ENCODE data around the gene USF3. TPM values are rescaled to one million over a fixed set of nuclear protein-coding genes. Genes with fewer than 3 reads are reported as not detected.
"Not testable (repeated sequence)": the region's sequence is repeated elsewhere in the genome, so short reads cannot be mapped to it uniquely, and the experiment has no call there.

Gene USF3
- polyA plus RNA-seq, 1 donor = 26.5 TPM

DNA sequence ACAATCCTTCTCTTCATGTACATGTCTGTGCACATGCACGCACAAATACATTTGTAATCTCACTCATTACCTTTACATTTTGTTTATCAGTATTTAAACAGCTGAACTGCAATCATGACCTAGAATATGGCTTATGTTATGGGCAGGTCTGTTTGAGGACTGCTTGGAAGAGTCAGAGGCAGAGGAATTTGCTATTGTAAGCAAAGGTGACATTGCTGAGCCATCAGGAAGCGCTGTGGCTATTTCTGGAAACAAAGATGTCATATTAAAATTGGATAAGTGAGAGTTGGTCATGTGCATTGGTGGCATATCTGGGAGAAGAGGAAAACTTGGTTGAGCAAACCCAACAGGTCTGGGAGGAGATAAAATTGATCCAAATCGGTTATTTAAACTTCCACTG is 41.6 kb downstream of the USF3 start:
- no peak for DNase-seq

DNA sequence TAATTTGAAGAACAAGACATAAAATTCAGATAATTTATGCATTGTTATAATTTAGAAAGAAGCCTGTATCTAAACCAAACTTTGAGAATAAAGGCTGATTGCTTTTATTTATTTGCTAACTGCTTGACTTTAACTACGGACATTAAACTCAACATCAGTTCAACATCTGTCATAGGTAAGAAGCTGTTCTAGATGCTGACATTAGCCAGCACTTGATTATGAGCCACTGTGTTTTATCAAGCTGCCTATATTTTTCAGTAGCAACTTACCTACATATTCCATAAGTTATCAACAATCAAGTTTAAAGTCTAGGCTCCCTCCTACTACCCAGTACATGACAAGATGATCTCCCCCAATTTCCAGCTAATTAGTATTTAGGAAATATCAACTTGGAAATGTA is 42.1 kb downstream of the USF3 start:
- DNase-seq = no peak

DNA sequence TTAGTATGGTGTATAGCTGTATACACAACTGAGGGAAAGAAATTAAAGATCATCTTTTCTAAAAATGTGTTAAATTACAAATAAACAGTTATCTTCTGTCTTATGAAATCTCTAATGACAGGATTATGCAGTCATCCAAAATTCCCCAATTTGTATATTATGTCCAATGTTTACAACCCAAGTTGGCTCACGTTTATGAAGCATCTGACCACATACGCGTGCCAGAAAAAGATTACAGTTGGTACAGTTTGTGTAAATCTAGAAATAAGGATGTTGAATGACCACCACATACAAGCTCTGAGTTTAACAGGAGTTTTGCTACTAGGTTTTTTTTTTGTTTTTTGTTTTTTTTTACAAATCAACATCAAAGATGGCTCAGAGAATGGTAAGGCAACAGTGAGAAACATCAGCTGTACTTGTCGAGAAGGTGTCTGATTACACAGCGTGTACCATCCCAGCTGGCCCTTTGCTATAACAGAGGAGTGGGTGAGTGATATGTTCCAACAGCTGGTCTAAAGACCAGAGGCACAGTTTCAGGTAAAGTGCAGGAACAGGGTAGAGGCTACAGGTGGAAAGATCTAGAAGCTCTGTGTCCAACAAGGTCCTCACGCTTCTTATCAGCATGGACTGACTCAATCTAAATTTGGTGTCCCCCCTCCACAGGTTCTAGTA is 47.1 kb downstream of the USF3 start:
- no peak for DNase-seq

DNA sequence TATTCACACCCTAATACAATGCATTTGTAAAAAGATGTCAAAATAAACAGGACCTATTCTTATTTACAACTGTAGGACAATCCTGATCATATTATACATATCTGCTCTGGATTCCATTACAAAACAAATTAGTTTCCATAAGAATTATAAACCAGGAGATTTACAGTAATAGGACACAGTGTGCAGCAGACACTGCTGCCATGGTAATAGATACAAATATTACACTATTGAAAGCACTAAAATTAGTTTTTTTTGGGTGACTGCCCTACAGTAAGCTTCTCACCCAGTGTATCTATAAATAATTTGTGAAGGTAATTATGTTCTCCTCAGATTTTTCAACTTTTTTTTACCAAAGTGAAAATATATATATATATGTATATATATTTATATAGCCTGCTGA is 47.9 kb downstream of the USF3 start:
- DNase-seq = no peak

DNA sequence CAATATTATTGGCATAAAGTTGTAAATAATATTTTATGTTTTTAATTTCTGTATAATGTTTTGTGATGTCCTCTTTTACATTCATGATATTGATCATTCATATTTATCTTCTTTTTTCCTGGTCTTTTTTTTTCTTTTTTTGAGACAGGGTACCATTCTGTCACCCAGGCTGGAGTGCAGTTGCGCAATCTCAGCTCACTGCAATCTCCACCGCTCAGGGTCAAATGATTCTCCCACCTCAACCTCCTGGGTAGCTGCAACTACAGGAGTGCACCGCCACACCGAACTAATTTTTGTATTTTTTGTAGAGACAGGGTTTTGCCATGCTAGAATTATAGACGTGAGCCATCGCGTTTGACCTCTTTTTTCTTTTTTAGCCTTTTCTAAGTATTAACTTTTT is 52.9 kb downstream of the USF3 start:
- no peak for DNase-seq

DNA sequence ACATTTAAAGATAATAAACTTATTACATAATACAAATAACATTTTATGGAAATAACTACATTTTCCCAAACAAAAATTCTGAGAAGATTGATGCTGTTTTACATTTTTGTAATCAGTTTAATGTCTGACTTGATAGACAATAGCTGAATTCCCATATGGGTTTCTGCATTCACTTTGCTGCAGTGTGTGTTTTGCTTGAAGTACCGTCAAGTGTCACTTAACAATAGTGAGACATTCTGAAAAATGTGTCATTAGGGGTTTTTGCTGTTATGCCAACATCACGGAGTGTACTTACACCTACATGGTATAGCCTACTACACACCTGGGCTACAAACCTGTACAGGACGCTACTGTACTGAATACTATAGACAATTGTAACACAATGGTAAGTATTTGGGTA is 57.5 kb downstream of the USF3 start:
- DNase-seq = no peak

DNA sequence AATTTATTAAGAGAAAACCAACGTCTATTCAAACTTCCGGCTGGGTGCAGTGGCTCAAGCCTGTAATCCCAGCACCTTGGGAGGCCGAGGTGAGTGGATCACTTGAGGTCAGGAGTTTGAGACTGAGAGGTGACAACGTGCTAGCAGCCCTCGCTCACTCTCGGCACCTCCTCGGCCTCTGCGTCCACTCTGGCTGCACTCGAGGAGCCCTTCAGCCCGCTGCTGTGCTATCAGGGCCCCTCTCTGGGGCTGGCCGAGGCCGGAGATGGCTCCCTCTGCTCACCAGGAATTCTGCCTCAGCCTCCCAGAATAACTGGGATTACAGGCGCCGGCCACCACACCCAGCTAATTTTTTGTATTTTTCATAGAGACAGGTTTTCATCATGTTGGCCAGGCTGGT is 58.7 kb downstream of the USF3 start:
- DNase-seq = no peak

DNA sequence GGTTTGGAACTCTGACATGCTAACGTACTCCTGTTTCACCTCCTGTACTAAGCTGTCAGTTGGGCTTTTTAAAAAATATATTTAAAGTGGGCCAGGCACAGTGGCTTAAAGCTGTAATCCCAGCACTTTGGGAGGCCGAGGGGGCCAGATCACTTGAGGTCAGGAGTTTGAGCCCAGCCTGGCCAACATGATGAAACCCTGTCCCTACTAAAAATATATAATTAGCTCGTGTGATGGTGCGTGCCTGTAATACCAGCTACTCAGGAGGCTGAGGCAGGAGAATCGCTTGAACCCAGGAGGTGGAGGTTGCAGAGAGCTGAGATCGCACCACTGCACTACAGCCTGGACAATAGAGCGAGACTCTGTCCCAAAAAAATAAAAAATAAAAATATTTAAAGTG is 60.4 kb downstream of the USF3 start:
- DNase-seq = not testable (repeated sequence)

DNA sequence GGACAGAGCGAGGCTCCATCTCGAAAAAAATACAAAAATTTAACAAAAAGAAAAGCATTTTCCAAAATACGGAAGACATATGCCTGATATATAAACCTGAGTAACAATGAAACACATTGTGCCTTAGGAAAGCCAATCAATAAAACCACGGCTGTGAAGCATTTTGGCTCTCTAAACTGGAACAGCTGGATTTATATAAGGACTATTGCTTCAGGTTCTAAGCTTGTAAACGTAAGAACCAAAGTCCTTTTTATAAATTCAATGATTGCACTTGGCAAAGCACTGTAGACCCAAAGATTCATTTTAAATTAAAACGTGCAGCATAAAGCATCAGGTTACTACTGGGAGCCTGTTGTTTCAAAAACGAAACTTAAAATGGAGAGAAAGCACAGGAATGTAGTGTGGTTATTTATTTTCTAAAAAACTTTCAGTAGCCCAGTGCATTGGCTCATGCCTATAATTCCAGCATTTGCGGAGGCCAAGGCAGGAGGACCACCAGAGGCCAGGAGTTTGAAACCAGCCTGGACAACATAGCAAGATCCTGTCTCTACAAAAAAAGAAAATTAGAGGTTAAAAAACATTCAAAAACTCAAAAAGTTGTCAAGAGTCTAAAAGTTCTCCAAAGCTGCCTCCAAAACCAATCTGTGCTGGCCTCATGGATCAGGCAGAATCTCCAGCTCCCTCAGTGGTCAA is 61.5 kb downstream of the USF3 start:
- no peak for DNase-seq

DNA sequence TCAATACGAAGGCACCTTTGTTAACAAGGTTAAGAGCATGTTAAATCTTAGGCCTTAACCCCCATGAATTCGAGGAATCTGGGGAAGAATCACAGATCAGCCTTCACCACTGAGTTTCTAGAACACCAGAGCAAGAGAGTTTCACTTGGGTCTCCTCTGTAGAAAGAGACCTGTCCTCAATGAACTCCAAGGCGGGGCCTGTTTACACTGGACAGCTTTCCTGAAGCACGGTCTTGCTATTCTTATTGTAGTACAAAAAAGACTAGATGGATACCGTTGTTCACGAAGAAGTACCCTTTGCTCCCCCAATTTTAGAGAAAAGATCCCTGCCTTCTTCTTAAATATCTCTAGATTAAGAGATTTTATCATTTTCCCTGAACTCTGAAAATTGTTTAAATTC is 64.9 kb downstream of the USF3 start:
- DNase-seq = no peak

DNA sequence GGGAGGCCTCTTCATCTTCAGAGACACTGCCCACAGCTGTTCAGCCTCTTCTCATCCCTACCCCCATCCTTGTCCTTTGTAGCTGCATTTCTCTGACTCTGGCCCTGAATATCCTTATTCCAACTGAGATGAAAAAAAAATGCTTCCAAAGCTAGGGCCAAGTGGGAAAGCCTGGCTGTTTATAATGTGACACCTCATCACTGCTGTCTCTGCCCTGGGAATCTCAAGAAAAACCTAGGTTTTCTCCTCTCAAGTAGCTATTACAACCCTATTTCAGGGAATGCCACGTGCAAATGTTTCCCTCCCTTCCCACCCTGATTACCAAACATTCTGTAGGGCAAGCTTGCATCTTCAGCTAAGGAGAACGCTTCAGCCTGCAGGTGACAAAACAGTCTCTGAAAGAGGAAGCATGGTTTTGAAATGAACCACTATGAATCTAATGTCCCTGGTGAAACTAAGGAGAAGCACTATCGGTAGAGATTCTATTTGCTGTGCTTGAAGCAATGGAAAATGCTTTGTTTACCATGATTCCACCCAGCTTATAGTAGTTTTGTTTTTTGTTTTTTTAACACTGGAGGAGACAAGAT is 65.4 kb downstream of the USF3 start:
- DNase-seq = no peak

DNA sequence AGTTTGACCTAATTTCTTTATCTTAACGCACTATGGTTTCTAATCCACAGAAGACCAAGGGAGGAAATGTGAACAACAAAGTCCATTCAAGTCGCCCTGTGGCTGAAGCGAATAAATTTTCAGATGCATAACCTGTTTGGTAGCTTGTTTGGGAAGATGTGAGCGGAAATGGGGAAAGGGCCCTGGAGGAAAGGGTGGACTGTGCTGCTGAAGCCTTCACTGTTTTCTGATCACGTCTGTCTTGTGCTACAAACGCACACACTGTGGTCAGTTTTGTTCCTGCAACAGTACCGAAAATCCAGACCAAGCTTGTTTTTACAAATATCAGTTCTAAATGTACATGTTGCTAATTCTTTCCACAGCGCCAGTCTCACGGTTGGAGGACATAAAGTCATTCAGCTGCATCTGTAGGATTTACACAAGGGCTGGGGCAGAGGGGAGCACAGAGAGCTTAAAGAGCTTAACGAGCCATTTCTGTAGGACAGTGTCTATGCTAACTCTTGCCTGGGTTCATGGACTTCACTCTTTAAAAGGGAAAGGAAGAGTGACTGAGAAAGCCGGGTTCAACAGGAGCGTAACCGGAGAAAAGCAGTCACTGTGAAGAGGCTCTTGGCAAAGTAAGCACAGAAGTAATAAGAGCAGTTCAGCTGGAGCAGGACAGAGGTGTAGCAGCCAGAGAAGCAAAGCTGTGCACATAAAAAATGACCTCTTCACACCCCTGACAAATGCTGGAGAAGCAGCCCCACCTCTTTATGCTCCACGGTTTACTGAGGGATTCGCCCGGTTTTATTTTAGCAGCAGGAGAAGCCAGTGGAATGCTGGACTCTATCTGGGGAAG is 66.6 kb downstream of the USF3 start:
- DNase-seq = peak; percentile 64

DNA sequence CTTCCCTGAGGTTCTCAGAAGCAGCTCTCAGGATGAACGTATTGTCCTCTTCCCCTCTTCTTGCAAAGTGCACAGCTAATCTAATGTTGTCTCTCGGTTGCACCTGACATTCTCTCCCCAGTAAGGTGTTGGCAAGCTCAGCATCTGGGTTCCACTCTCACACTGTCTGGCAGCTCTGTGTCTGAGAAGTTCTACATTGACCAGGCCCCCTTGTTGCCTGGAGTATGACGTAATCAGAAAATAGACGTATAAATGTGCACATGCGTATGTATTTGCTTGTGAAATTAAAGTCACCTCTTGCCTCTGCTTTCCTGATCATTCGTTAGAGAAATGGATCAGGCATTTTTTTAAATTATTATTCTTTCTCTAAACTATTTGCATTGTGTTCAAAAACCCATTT is 67.7 kb downstream of the USF3 start:
- DNase-seq = no peak

DNA sequence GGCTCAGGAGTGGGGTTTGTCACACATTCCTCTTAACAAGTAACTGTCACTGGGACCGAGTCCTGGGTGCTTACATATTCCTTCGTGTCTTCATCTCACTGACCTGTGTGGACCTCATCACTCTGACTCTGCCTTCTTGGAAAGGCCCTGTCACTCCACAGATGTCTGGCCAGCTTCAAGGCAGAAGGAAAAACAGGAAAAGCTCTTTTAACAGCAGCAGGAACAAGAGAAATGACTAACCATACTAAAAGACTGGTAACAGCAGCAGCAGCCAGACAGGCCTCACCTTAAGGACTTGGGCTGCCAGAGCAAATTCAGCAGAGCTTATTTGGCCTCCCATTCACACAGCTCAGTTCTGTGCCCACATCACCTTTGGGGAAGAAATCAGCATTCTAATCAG is 68.1 kb downstream of the USF3 start:
- DNase-seq = no peak

DNA sequence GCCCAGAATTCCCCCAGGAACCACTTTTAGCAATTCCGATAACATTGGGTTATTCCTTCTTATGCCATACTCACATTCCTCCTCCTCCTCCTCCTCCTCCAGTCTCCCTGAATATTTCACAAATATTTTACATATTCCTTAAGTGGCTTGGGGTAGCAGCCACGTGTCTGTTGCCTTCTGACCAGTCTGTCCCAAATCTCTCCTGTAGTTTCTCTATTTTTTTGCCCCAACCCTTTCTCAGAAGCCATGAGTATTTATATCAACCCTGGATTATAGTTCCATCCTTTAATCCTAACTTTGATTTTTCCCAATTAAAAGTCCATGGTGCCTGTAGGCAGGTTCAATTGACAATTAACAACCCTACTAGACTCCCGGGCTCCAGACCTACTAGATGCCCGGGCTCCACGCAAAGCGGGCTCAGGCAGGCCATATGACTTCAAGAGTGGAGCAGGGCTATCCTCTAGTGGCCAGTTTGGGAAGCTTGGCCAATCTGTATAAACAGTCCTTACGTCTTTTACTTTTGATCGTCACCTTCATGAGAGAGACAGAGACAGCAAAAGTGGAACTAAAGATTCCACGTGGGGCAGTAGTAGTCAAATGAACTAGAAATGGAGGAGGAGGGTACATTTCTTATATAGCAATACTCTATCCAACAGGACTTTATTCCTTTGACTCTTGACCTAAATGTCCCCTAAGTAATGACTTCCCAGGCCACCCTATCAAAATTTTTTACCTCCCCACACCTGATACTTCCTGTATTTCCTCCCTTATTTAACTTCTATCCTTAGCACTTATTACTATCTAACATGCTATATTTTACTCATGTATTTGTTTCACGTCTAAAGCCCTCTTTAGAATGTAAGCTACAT is 69.7 kb downstream of the USF3 start:
- peak; percentile 55 for DNase-seq

DNA sequence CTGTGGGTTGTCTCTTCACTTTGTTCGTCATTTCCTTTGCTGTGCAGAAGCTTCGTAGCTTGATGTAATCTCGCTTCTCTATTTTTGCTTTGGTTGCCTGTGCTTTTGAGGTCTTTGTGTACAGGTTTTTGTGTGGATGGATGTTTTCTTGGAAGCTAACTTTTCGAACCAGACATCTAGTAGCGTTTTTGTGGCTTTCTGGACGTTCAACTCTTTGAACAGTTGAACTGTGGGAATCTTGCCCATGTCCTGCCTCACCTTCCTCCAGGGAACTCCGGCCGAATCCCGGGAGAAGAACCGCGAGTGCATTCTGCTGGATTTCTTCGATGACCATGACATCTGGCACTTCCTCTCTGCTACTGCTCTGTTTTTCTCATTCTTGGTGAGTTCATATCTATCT is 70.6 kb downstream of the USF3 start:
- no peak for DNase-seq

DNA sequence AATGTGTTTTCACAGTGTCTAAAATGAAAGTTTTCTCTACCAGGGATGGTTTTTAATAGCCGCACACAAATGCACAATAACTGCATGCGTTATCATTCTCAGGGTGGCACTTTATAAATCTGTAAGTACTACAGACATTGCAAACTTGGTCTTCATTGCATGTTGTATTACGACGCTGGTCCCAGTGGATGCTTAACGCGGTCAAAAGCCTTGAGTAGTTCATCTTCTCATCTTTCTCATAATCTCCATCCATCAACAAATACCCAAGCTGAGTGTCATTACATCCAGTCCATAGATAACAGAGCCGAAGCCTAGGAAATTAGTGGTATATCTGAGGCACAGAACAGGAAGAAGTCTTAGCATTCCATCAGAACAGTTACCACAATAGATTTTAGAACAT is 72.6 kb downstream of the USF3 start:
- DNase-seq = no peak

DNA sequence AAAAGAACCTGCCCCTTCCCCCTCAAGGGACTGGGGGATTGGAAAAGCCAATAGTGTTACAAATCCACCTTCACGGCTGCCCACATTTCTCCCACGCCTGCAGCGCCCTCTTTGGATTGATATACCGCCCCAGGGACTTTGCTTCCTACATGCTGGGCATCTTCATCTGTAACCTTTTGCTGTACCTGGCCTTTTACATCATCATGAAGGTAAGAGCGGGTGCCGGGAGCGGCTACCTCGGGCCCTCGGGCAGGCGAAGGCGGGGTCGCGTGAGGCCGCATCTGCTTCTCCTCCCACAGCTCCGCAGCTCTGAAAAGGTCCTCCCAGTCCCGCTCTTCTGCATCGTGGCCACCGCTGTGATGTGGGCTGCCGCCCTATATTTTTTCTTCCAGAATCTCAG is 73.1 kb downstream of the USF3 start:
- DNase-seq = no peak

DNA sequence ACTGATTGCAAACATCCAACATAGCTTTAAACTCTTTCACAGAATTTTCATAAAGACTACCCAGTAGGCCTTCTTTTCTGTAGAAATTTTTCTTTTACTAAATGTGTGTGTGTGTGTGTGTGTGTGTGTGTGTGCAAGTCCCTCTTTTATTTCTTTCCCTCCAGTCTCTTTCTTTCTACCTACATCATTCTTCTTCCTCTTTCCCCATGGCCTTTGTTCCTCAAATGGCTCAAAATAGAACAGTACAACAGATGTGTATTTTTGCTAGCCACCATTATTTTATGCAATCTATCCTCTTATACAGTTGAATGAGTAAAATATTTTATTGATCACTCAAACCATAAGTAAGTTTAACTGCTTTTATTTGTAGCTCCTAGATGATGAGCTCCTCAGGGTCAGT is 76.4 kb downstream of the USF3 start:
- DNase-seq = no peak

DNA sequence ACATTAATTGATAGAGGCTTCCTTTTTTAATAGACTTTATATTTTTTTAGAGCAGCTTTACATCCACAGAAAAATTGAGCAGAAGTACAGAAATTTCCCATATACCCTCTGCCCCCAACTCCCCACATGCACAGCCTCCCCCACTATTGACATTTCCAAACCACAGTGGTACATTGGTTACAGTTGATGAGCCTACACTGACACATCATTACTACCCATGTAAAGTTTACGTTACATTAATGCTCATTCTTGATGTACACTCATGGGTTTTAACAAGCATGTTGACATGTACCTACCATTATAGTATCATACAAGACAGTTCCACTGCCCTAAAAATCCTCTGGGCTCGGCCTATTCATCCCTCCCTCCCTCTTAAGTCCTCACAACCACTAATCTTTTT is 78.7 kb downstream of the USF3 start:
- DNase-seq = no peak

DNA sequence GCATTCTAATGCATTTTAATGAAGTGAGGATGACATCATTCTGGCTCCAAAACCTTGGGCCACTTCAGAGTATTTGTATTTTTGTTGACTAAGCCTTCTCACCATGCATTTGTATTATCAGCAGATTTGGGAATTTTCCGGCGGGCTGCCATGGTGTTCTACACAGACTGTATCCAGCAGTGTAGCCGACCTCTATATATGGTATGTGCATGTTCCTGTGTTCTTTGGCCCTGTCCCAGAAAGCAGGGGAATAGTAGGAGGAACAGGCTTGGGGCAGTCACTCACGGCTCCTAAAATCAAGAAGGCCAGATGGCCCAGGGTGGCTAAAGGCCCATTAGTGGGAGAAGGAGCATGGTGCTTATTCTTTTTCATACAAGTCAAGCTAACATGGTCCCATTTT is 80.5 kb downstream of the USF3 start:
- no peak for DNase-seq

DNA sequence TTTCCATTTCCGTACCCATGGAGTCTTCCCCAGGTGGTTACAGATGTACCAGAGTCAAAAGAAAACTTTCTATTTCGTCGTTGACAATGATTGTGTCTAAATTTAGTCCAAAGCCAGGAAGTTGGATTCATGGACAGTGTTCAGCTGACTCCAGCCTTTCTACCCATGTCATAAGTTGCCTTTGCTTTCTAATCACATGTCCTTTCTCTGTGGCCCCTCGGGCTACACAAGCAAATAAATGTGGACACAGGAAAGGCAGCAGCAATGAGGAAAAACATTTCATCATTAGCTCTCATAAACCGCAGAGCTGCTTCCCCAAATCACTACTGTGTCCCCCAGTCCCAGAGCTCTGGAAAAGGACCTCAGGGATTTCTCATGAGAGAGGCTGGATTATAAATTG is 82.0 kb downstream of the USF3 start:
- no peak for DNase-seq

All from left kidney (tissue), 2 donors.